ENCODE results near the gene PRDM7. TPM values are rescaled to one million over a fixed set of nuclear protein-coding genes. Genes with fewer than 3 reads are reported as not detected.

The PRDM7 gene
- total and polyA plus RNA-seq, 9 of the 15 experiments (the other 6 are each of a cell fraction or from before 2014, with no cell fraction given): not detected

- TF ChIP-seq CBX2 (IDR thresholded peaks at IDR 0.05; ENCODE audit: insufficient read depth, low read length, poor library complexity, severe bottlenecking) (no peak), FUS (optimal IDR thresholded peaks at IDR 0.05; ENCODE audit: low read depth, low read length) (no peak), RBM25 (IDR thresholded peaks at IDR 0.05; ENCODE audit: low read depth, low read length, severe bottlenecking) (peak; percentile 99), KLF6 (CRISPR knock-in tag; IDR thresholded peaks at IDR 0.05; ENCODE audit: borderline replicate concordance) (no peak), PHB2 (IDR thresholded peaks at IDR 0.05; ENCODE audit: low read depth) (no peak), MECOM (CRISPR knock-in tag; IDR thresholded peaks at IDR 0.05) (no peak), U2AF1 (optimal IDR thresholded peaks at IDR 0.05; ENCODE audit: low read depth, low read length) (no peak), ZNF239 (CRISPR knock-in tag; IDR thresholded peaks at IDR 0.05) (no peak; the same call in 1 of the 2 replicates), ZNF778 (CRISPR knock-in tag; IDR thresholded peaks at IDR 0.05) (no peak), FIP1L1 (IDR thresholded peaks at IDR 0.05; ENCODE audit: low read depth, low read length, poor library complexity, severe bottlenecking) (no peak), PHTF2 (CRISPR knock-in tag; IDR thresholded peaks at IDR 0.05) (no peak), ADNP (tag; IDR thresholded peaks at IDR 0.05) (no peak), MTA2 (IDR thresholded peaks at IDR 0.05; ENCODE audit: low read depth) (no peak), RBM17 (IDR thresholded peaks at IDR 0.05; ENCODE audit: borderline replicate concordance, low read depth, low read length) (no peak), ZNF324 (CRISPR knock-in tag; IDR thresholded peaks at IDR 0.05) (no peak), ZBTB1 (CRISPR knock-in tag; IDR thresholded peaks at IDR 0.05; ENCODE audit: borderline replicate concordance, low read depth) (no peak), CEBPG (CRISPR knock-in tag; IDR thresholded peaks at IDR 0.05) (no peak), CEBPG (tag; conservative IDR thresholded peaks at IDR 0.05 in 1 of 2, IDR thresholded peaks at IDR 0.05 in 1 of 2) (no peak), TCF7 (IDR thresholded peaks at IDR 0.05; ENCODE audit: borderline replicate concordance) (no peak), TBP (optimal IDR thresholded peaks at IDR 0.05; ENCODE audit: low read depth, low read length) (peak; percentile 68), CBX3 (IDR thresholded peaks at IDR 0.05; ENCODE audit: borderline replicate concordance in 1 of 2, low read length in 2 of 2) (peak in 1 of 2 experiments; percentile 69; a peak in 1 of 3 replicates), ZNF609 (CRISPR knock-in tag; IDR thresholded peaks at IDR 0.05; ENCODE audit: borderline replicate concordance) (peak; percentile 63; the same call in 1 of the 2 replicates)
- TF ChIP-seq, protein P1, sequence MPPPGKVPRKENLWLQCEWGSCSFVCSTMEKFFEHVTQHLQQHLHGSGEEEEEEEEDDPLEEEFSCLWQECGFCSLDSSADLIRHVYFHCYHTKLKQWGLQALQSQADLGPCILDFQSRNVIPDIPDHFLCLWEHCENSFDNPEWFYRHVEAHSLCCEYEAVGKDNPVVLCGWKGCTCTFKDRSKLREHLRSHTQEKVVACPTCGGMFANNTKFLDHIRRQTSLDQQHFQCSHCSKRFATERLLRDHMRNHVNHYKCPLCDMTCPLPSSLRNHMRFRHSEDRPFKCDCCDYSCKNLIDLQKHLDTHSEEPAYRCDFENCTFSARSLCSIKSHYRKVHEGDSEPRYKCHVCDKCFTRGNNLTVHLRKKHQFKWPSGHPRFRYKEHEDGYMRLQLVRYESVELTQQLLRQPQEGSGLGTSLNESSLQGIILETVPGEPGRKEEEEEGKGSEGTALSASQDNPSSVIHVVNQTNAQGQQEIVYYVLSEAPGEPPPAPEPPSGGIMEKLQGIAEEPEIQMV (tag; conservative IDR thresholded peaks at IDR 0.05; ENCODE audit: low read depth): no peak
Measured at GRCh38 chr16:90022209-90023077, 54.7 kb downstream of the PRDM7 start (continued).

All from K562 (cell line).